ENCODE data around the gene CHRDL2. TPM values are rescaled to one million over a fixed set of nuclear protein-coding genes. Genes with fewer than 3 reads are reported as not detected.

Gene CHRDL2
- total RNA-seq, 1 experiment from 2014 or later = not detected

GRCh38 chr11:74680703-74681531 lies 50.3 kb downstream of the CHRDL2 start:
- no peak for DNase-seq
- TF ChIP-seq CTCF (IDR thresholded peaks at IDR 0.05; ENCODE audit: unreplicated experiment) = no peak
- intact Hi-C loops (cut with micrococcal nuclease; ENCODE audit: unreplicated experiment) = no loop called here
- no TSS peak for BruUV-seq (replicated peaks)
- no peaks in the 10 kb centered on the region for H3K4me1 Mint-ChIP-seq (ENCODE audit: low read depth, unreplicated experiment)
- no peaks in the 10 kb centered on the region for H3K36me3 Mint-ChIP-seq (ENCODE audit: insufficient read depth, unreplicated experiment)
- CTCF ChIA-PET = no interaction called here
- peaks cover 35% of the 10 kb centered on the region for H3K27me3 Mint-ChIP-seq (ENCODE audit: unreplicated experiment)
- H3K4me3 Mint-ChIP-seq (ENCODE audit: low read depth, unreplicated experiment) = no peak overlapping the region
- H3K27ac Mint-ChIP-seq (ENCODE audit: unreplicated experiment) = no peak overlapping the region
- H3K9me3 Mint-ChIP-seq (ENCODE audit: low read depth, unreplicated experiment) = no peaks in the 10 kb centered on the region

- H3K27me3 Mint-ChIP-seq (ENCODE audit: unreplicated experiment) = peaks cover 35% of the 10 kb centered on the region
- H3K4me3 Mint-ChIP-seq (ENCODE audit: low read depth, unreplicated experiment) = no peak overlapping the region
- CTCF ChIA-PET = interaction anchor here (0.5 kb wide), 1 partner anchor 10 kb away, joined by 5 read pairs; no protein-coding TSS in a partner anchor
- H3K27ac Mint-ChIP-seq (ENCODE audit: unreplicated experiment) = no peak overlapping the region
- no peaks in the 10 kb centered on the region for H3K4me1 Mint-ChIP-seq (ENCODE audit: low read depth, unreplicated experiment)
- no peaks in the 10 kb centered on the region for H3K36me3 Mint-ChIP-seq (ENCODE audit: insufficient read depth, unreplicated experiment)
- intact Hi-C loops (cut with micrococcal nuclease; ENCODE audit: unreplicated experiment) = no loop called here
- no peaks in the 10 kb centered on the region for H3K9me3 Mint-ChIP-seq (ENCODE audit: low read depth, unreplicated experiment)
- DNase-seq = no peak
- BruUV-seq (replicated peaks) = no TSS peak
- no peak for TF ChIP-seq CTCF (IDR thresholded peaks at IDR 0.05; ENCODE audit: unreplicated experiment)
These were observed 51.1 kb downstream of the CHRDL2 start for GRCh38 chr11:74680035-74680671.

- no TSS peak for BruUV-seq (replicated peaks)
- intact Hi-C loops (cut with micrococcal nuclease; ENCODE audit: unreplicated experiment) = no loop called here
- TF ChIP-seq CTCF (IDR thresholded peaks at IDR 0.05; ENCODE audit: unreplicated experiment) = no peak
- peaks cover 2% of the 10 kb centered on the region for H3K9me3 Mint-ChIP-seq (ENCODE audit: low read depth, unreplicated experiment)
- no peak overlapping the region for H3K27ac Mint-ChIP-seq (ENCODE audit: unreplicated experiment)
- H3K27me3 Mint-ChIP-seq (ENCODE audit: unreplicated experiment) = peaks cover 29% of the 10 kb centered on the region
- no peaks in the 10 kb centered on the region for H3K4me1 Mint-ChIP-seq (ENCODE audit: low read depth, unreplicated experiment)
- DNase-seq = no peak
- no peak overlapping the region for H3K4me3 Mint-ChIP-seq (ENCODE audit: low read depth, unreplicated experiment)
- no peaks in the 10 kb centered on the region for H3K36me3 Mint-ChIP-seq (ENCODE audit: insufficient read depth, unreplicated experiment)
- CTCF ChIA-PET = interaction anchor here (0.5 kb wide), 1 partner anchor 9 kb away, joined by 5 read pairs; no protein-coding TSS in a partner anchor
These were observed 51.7 kb downstream of the CHRDL2 start for GRCh38 chr11:74679513-74679865.

GRCh38 chr11:74678591-74679512 lies 52.4 kb downstream of the CHRDL2 start:
- CTCF ChIA-PET = no interaction called here
- no peaks in the 10 kb centered on the region for H3K36me3 Mint-ChIP-seq (ENCODE audit: insufficient read depth, unreplicated experiment)
- no TSS peak for BruUV-seq (replicated peaks)
- peaks cover 2% of the 10 kb centered on the region for H3K9me3 Mint-ChIP-seq (ENCODE audit: low read depth, unreplicated experiment)
- no peak for DNase-seq
- H3K4me1 Mint-ChIP-seq (ENCODE audit: low read depth, unreplicated experiment) = peaks cover 1% of the 10 kb centered on the region
- intact Hi-C loops (cut with micrococcal nuclease; ENCODE audit: unreplicated experiment) = no loop called here
- H3K27ac Mint-ChIP-seq (ENCODE audit: unreplicated experiment) = no peak overlapping the region
- no peak overlapping the region for H3K4me3 Mint-ChIP-seq (ENCODE audit: low read depth, unreplicated experiment)
- H3K27me3 Mint-ChIP-seq (ENCODE audit: unreplicated experiment) = peaks cover 22% of the 10 kb centered on the region
- TF ChIP-seq CTCF (IDR thresholded peaks at IDR 0.05; ENCODE audit: unreplicated experiment) = no peak
